ENCODE results near the gene ATP6V0A4.
A peak's percentile ranks its signal among the peaks of the same experiment; 100 is the strongest.
"Not testable (repeated sequence)": the region's sequence is repeated elsewhere in the genome, so short reads cannot be mapped to it uniquely, and the experiment has no call there.

ATP6V0A4 gene

GRCh38 chr7:138716889-138717288 lies 81.1 kb downstream of the ATP6V0A4 start:
- Mint-ChIP-seq H3K4me1 (peaks cover 10% of the 10 kb centered on the region), H3K36me3 (ENCODE audit: low read depth) (no peaks in the 10 kb centered on the region), H3K4me3 (no peak overlapping the region), H3K27ac (no peak overlapping the region), H3K9me3 (no peaks in the 10 kb centered on the region), H3K27me3 (peaks cover 15% of the 10 kb centered on the region)
- DNase-seq = no peak
- no peak for ATAC-seq

- no peak for DNase-seq
- Mint-ChIP-seq H3K27ac (no peak overlapping the region), H3K4me3 (no peak overlapping the region), H3K36me3 (ENCODE audit: low read depth) (no peaks in the 10 kb centered on the region), H3K27me3 (peaks cover 9% of the 10 kb centered on the region), H3K4me1 (peaks cover 10% of the 10 kb centered on the region), H3K9me3 (no peaks in the 10 kb centered on the region)
- ATAC-seq = no peak
Measured at GRCh38 chr7:138713191-138713590, 84.8 kb downstream of the ATP6V0A4 start.

- DNase-seq (no peak), ATAC-seq (peak; percentile 48)
- Mint-ChIP-seq H3K9me3 (no peaks in the 10 kb centered on the region), H3K27me3 (peaks cover 4% of the 10 kb centered on the region), H3K4me3 (no peak overlapping the region), H3K27ac (no peak overlapping the region), H3K36me3 (ENCODE audit: low read depth) (no peaks in the 10 kb centered on the region), H3K4me1 (peaks cover 7% of the 10 kb centered on the region)
Measured at GRCh38 chr7:138712652-138713051, 85.3 kb downstream of the ATP6V0A4 start.

GRCh38 chr7:138710536-138711385 lies 87.2 kb downstream of the ATP6V0A4 start:
- no peak overlapping the region for H3K27ac Mint-ChIP-seq
- H3K4me3 Mint-ChIP-seq = no peak overlapping the region
- H3K9me3 Mint-ChIP-seq = no peaks in the 10 kb centered on the region
- H3K36me3 Mint-ChIP-seq (ENCODE audit: low read depth) = no peaks in the 10 kb centered on the region
- peaks cover 2% of the 10 kb centered on the region for H3K4me1 Mint-ChIP-seq
- no peak for DNase-seq
- H3K27me3 Mint-ChIP-seq = no peaks in the 10 kb centered on the region
- ATAC-seq = no peak

GRCh38 chr7:138705167-138705566 lies 92.8 kb downstream of the ATP6V0A4 start:
- ATAC-seq = no peak
- Mint-ChIP-seq H3K4me1 (no peaks in the 10 kb centered on the region), H3K27me3 (no peaks in the 10 kb centered on the region), H3K9me3 (no peaks in the 10 kb centered on the region), H3K27ac (no peak overlapping the region), H3K4me3 (no peak overlapping the region), H3K36me3 (ENCODE audit: low read depth) (no peaks in the 10 kb centered on the region)
- DNase-seq = no peak

GRCh38 chr7:138701537-138701923 lies 96.5 kb downstream of the ATP6V0A4 start:
- H3K4me3 Mint-ChIP-seq = no peak overlapping the region
- ATAC-seq = no peak

GRCh38 chr7:138700857-138701536 lies 97.0 kb downstream of the ATP6V0A4 start, which contains the start of gene SVOPL:
SVOPL (minus strand) TSS chr7:138701362; CDS start chr7:138679045, 22,317 bp downstream.
- Mint-ChIP-seq H3K9me3 (no peaks in the 10 kb centered on the region), H3K27me3 (peaks cover 2% of the 10 kb centered on the region), H3K36me3 (ENCODE audit: low read depth) (no peaks in the 10 kb centered on the region), H3K4me3 (no peak within 1 kb of the TSS), H3K27ac (no peak within 1 kb of the TSS), H3K4me1 (no peaks in the 10 kb centered on the region)
- DNase-seq (no peak), ATAC-seq (no peak)

More at GRCh38 chr7:138701537-138701923, 96.5 kb downstream of the ATP6V0A4 start:
- no peak for DNase-seq
- Mint-ChIP-seq H3K36me3 (ENCODE audit: low read depth) (no peaks in the 10 kb centered on the region), H3K27ac (no peak overlapping the region), H3K4me1 (no peaks in the 10 kb centered on the region), H3K9me3 (no peaks in the 10 kb centered on the region), H3K27me3 (peaks cover 2% of the 10 kb centered on the region)

GRCh38 chr7:138699661-138700060 lies 98.3 kb downstream of the ATP6V0A4 start:
- ATAC-seq (no peak), DNase-seq (no peak)
- Mint-ChIP-seq H3K4me3 (no peak overlapping the region), H3K27me3 (peaks cover 2% of the 10 kb centered on the region), H3K9me3 (peaks cover 3% of the 10 kb centered on the region), H3K36me3 (ENCODE audit: low read depth) (no peaks in the 10 kb centered on the region), H3K27ac (no peak overlapping the region), H3K4me1 (no peaks in the 10 kb centered on the region)

GRCh38 chr7:138698281-138698680 lies 99.7 kb downstream of the ATP6V0A4 start:
- DNase-seq (no peak), ATAC-seq (no peak)
- peaks cover 2% of the 10 kb centered on the region for H3K27me3 Mint-ChIP-seq
- no peak overlapping the region for H3K27ac Mint-ChIP-seq
- no peak overlapping the region for H3K4me3 Mint-ChIP-seq
- H3K9me3 Mint-ChIP-seq = peaks cover 3% of the 10 kb centered on the region
- H3K4me1 Mint-ChIP-seq = no peaks in the 10 kb centered on the region
- no peaks in the 10 kb centered on the region for H3K36me3 Mint-ChIP-seq (ENCODE audit: low read depth)

- no peak for ATAC-seq
- Mint-ChIP-seq H3K4me1 (no peaks in the 10 kb centered on the region), H3K4me3 (no peak overlapping the region), H3K27me3 (peaks cover 2% of the 10 kb centered on the region), H3K9me3 (peaks cover 3% of the 10 kb centered on the region), H3K27ac (no peak overlapping the region), H3K36me3 (ENCODE audit: low read depth) (no peaks in the 10 kb centered on the region)
- DNase-seq = no peak
Measured at GRCh38 chr7:138697535-138698182, 100.3 kb downstream of the ATP6V0A4 start.

GRCh38 chr7:138695776-138696175 lies 102.2 kb downstream of the ATP6V0A4 start:
- not testable (repeated sequence) for H3K4me3 Mint-ChIP-seq; H3K27ac Mint-ChIP-seq; H3K9me3 Mint-ChIP-seq; H3K27me3 Mint-ChIP-seq; H3K4me1 Mint-ChIP-seq; ATAC-seq; H3K36me3 Mint-ChIP-seq (ENCODE audit: low read depth); DNase-seq

GRCh38 chr7:138695106-138695505 lies 102.9 kb downstream of the ATP6V0A4 start:
- Mint-ChIP-seq H3K9me3 (peaks cover 3% of the 10 kb centered on the region), H3K36me3 (ENCODE audit: low read depth) (no peaks in the 10 kb centered on the region), H3K4me1 (no peaks in the 10 kb centered on the region), H3K27ac (no peak overlapping the region), H3K4me3 (no peak overlapping the region), H3K27me3 (peaks cover 2% of the 10 kb centered on the region)
- ATAC-seq (no peak), DNase-seq (no peak)

- no peak for ATAC-seq
- H3K27me3 Mint-ChIP-seq = no peaks in the 10 kb centered on the region
Measured at GRCh38 chr7:138691178-138691577, 106.8 kb downstream of the ATP6V0A4 start.

GRCh38 chr7:138690495-138690894 lies 107.5 kb downstream of the ATP6V0A4 start:
- Mint-ChIP-seq H3K27me3 (no peaks in the 10 kb centered on the region), H3K4me1 (no peaks in the 10 kb centered on the region), H3K9me3 (peaks cover 3% of the 10 kb centered on the region), H3K27ac (no peak overlapping the region), H3K4me3 (no peak overlapping the region), H3K36me3 (ENCODE audit: low read depth) (no peaks in the 10 kb centered on the region)
- DNase-seq (no peak), ATAC-seq (no peak)

More at GRCh38 chr7:138691178-138691577, 106.8 kb downstream of the ATP6V0A4 start:
- DNase-seq = no peak
- Mint-ChIP-seq H3K9me3 (peaks cover 3% of the 10 kb centered on the region), H3K4me1 (no peaks in the 10 kb centered on the region), H3K27ac (no peak overlapping the region), H3K36me3 (ENCODE audit: low read depth) (no peaks in the 10 kb centered on the region), H3K4me3 (no peak overlapping the region)

GRCh38 chr7:138688037-138688436 lies 110.0 kb downstream of the ATP6V0A4 start:
- not testable (repeated sequence) for H3K9me3 Mint-ChIP-seq

More at GRCh38 chr7:138688037-138688436, 110.0 kb downstream of the ATP6V0A4 start:
- not testable (repeated sequence) for H3K27ac Mint-ChIP-seq; DNase-seq; H3K4me3 Mint-ChIP-seq; H3K36me3 Mint-ChIP-seq (ENCODE audit: low read depth); H3K27me3 Mint-ChIP-seq; ATAC-seq; H3K4me1 Mint-ChIP-seq
